GM19023 (cell line): ENCODE measurements around the gene HSD11B1.

Experiments
- ATAC-seq: cut with Tn5 transposase; IDR thresholded peaks from one replicate; pipeline ENCODE4 v1.9.1; 2021; ENCODE audit warnings: mild to moderate bottlenecking, moderate library complexity; ENCODE audit not compliant: unreplicated experiment

The HSD11B1 gene

DNA sequence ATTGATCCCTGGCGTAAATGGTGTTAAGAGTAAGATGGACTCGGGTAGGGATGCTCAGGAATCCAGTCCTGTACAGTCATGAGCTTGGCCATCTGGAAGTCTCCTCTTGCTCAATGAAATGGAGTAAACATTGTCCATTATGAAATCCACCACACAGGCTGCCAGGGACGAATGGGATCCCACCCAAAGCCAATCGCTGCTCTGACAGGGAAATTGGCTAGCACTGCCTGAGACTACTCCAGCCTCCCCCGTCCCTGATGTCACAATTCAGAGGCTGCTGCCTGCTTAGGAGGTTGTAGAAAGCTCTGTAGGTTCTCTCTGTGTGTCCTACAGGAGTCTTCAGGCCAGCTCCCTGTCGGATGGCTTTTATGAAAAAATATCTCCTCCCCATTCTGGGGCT is at the start of gene HSD11B1:
TSS of gene HSD11B1 (plus strand) at position 263 of the 400 bp plus-strand sequence. CDS start at position 360, 97 bp downstream.
- no peak for ATAC-seq

DNA sequence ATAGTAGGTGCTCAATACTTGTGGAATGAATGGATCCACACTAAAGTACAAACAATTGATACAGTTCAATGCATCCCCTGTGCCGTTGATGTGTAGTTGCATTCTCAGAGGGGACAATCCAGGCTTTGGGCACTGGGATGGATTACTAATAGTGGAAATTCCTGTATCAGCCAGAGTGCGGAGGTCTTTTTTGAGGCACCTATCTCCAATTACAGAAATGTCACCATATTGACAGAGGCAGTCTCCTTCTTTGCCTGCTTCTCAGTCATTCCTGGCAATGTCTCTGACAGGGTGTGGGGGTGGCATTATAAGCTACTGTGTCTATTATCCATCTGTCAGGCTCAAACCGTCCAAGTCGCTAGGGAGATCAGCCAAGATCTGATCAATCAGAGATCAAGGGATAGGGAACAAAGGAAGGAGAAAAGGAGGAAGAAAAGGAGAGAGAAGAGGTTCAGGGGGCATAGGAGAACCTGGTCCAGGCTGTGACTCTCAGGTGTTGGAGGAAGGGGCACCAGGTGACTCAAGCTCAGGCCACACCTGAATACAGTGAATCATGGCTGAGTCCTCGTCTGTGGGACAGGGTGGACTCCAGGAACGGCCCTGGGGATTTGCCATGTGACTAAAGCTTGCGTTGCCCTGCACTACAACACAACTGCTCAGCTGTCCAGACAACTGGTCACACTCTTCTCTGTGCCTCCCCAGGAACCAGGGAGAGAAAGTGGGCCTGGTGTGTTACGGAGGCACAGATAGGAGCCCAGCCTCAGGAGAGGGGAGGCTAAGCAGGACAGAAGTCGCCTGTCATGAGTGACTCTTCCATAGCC is 49.0 kb upstream of the HSD11B1 start:
- no peak for ATAC-seq

GRCh38 chr1:209657140-209657879 is 47.3 kb upstream of the HSD11B1 start:
- no peak for ATAC-seq

GRCh38 chr1:209657918-209658317 is 46.7 kb upstream of the HSD11B1 start:
- ATAC-seq: no peak

DNA sequence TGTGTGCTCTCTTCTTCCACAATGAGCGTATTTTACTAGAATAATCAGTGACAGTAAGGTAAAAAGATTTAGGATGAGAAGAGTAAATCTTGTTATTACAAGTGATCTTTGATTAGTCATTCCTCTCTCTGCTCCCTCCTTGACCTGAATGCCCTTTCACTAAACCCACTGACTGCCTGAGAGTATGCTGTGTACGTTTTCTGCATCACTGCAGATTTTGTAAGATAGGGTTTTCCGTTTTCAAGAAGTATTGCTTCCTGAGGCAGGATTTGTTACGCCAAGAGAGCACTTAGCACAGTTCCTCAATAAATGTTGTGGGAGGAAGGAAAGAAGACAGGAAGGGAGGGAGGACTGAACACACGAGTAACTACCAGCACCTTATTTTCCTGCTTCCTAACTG is 44.7 kb upstream of the HSD11B1 start:
- ATAC-seq: peak; percentile 77

GRCh38 chr1:209661071-209661470 is 43.6 kb upstream of the HSD11B1 start:
- ATAC-seq: no peak

GRCh38 chr1:209662879-209663327 is 41.7 kb upstream of the HSD11B1 start:
- ATAC-seq: no peak

GRCh38 chr1:209667103-209667502 is 37.5 kb upstream of the HSD11B1 start:
- no peak for ATAC-seq

GRCh38 chr1:209667708-209668107 is 36.9 kb upstream of the HSD11B1 start:
- no peak for ATAC-seq

- no peak for ATAC-seq
Observed at GRCh38 chr1:209670441-209671082, 34.1 kb upstream of the HSD11B1 start.

DNA sequence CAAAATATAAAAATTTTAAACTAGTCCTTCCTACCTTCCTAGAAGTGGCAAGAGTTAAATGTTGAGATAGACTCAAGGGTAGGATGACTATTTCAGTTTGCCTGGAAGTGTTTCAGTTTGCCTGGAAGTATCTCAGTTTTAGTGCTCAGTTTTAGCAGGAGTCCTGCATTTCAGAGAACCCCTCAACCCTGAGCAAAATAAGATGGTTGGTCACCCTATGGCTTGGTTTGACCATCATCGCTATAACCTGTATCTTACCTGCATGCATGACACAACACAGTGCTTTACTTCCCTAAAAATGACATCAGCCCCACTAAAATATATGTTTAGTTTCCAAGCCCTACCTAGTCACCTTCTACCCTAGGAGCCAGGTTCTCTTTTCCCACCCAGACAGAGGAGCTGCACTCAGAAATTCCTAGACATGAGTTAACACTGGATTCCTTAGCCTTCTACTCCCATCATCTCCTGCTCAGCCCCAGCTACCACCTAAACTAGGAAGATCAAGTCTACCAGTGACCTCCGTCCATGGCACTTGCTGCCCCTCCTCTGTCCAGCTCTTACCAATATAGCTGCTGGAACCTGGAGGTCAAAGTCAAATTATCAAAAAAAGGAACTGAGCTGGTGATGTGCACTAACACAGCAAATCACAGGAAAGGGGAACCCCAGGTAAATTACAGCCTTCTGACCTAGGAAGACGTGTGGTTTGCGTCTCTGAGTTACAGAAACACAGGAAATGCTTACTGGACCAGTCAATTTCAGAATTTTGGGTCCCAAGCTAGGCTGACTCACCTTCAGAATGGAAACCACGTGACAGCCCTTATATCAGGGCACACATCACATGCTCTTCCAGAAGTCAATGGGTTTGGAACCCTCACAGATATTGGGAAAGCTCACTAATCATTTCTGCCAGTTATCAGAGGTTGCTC is 31.7 kb upstream of the HSD11B1 start:
- peak; percentile 79 for ATAC-seq

GRCh38 chr1:209673631-209674417 is 30.8 kb upstream of the HSD11B1 start:
- ATAC-seq: no peak

GRCh38 chr1:209674957-209675564 is 29.6 kb upstream of the HSD11B1 start, which contains the start of gene G0S2:
G0S2 (plus strand) TSS chr1:209675412; CDS start chr1:209675685, 273 bp downstream.
- no peak for ATAC-seq

- no peak for ATAC-seq
Observed at GRCh38 chr1:209675565-209676154, 29.0 kb upstream of the HSD11B1 start.

DNA sequence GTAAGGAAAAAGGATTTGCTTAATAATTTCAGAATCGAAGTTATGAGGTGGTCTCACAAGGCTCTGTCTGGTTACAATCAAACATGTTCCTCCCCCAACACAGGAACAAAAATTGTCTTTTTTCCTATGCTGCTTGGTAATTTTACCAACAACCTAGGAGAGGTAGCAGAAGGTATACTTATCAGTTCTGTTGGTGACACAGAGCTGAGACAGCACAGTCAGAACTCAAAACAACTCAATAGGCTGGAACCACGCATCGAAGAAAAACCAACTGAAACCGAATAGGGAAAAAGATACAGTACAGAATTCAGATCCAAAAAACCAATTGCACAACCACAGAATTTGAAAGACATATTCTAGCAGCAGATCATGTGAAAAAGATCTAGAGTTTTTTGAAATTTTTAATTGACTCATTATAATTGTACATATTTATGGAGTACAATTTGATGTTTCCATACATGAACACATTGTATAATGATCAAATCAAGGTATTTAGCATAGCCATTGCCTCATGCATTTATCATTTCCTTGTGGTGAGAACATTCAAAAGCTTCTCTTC is 25.6 kb upstream of the HSD11B1 start:
- no peak for ATAC-seq

GRCh38 chr1:209685821-209686220 is 18.8 kb upstream of the HSD11B1 start:
- ATAC-seq: no peak

DNA sequence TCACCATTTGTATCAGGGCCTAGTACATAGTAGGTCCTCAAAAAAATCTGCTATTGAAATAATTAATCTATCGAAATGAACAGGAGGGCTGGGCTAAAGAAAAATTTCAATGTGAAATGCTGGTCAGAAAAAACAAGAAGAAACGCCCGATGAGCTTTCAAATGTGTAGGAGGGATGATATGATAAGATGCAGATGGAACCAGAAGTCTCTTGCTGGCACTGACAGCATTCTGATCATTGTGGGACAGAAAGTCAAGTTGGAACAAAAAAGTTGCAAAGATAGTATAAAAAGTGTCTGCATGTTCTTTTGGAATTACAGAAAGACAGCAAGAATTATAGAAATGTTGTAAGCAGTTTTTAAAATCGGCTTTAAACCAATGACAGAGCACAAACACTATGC is 18.3 kb upstream of the HSD11B1 start:
- no peak for ATAC-seq

- no peak for ATAC-seq
Observed at GRCh38 chr1:209688746-209689234, 15.9 kb upstream of the HSD11B1 start.
